Amniotic epithelial cell (primary cell): Measurements from ENCODE around the gene NMNAT1.
A peak's percentile ranks its signal among the peaks of the same experiment; 100 is the strongest.
"Not testable (repeated sequence)": the region's sequence is repeated elsewhere in the genome, so short reads cannot be mapped to it uniquely, and the experiment has no call there.

Source experiments
- DNase-seq: peaks from one replicate; pipeline ENCODE4 v3.0.0-alpha.2; 2010; ENCODE audit warnings: low read depth

The NMNAT1 gene

DNA sequence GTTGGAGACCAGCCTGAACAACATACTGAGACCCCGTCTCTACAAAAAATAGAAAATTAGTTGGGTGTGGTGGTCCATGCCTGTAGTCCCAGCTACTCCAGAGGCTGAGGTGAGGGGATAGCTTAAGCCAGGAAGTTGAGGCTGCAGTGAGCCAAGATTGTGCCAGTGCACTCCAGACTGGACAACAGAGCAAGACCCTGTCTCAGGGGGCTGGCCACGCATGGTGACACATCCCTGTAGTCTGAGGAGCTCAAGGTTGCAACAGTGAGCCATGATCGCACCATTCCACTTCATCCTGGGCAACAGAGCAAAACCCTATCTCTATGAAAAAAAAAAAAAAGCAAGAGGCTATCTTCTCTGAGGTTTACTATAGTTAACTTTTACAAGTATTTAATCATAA, 76.8 kb downstream of the NMNAT1 start:
- DNase-seq, result no peak

DNA sequence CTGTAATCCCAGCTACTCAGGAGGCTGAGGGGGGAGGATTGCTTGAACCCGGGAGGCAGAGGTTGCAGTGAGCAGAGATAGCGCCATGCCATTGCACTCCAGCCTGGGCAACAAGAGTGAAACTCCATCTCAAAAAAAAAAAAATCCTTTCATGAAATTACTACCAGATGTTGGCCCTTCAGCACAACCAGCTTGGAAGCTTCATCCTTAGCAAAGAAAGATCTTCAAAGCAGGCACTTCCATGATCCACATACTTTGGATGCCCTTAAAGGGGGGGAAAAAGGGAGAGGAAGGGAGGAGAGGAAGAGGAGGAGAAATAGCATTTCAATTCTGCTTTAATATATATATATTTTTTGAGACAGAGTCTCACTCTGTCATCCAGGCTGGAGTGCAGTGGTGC, 77.4 kb downstream of the NMNAT1 start:
- not testable (repeated sequence) for DNase-seq

DNA sequence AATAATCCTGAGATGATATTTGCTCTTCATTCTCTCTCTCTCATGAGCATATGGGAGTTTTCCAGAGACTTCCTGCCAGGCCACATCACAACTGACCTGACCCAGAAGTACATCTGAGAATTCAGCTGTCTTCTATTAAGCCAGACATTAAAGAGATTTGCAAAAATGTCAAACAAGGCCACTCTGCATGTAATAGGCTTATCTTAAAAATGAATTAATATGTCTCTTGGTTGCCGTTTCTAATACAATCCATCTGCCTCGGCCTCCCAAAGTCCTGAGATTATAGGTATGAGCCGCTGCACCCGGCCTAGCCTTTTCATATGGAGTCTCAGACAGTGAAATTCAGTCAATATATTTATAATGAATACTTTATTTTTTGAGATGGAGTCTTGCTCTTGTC, 78.7 kb downstream of the NMNAT1 start:
- not testable (repeated sequence) for DNase-seq

DNA sequence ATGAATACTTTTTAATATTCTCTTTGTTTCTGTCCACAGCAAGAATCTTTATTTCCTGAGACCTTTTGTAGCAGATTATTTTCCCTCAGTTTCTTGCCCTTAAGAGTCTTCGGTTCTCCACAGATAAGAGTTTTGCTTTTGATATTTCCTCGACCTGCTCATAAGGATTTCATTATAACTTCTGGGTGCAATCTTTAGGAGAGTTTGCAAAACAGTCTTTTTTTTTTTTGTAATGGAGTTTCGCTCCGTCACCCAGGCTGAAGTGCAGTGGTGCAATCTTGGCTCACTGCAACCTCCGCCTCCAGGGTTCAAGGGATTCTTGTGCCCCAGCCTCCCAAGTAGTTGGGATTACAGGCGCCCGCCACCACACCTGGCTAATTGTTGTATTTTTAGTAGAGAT, 79.4 kb downstream of the NMNAT1 start:
- no peak for DNase-seq

DNA sequence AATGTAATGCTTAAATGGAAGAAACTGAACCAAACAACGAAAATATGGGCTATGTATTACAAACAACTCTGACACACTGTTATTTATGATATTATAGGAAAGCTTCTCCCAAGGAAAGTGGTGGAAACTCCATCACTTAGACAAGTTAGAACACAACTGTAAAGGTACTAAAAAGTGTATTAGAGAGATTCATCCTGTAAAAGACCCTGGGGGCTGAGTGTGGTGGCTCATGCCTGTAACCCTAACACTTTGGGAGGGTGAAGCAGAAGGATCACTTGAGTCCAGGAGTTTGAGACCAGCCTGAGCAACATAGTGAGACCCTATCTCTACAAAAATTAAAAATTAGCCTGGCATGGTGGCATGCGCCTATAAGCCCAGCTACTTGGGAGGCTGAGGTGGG, 82.1 kb downstream of the NMNAT1 start:
- DNase-seq, result no peak

DNA sequence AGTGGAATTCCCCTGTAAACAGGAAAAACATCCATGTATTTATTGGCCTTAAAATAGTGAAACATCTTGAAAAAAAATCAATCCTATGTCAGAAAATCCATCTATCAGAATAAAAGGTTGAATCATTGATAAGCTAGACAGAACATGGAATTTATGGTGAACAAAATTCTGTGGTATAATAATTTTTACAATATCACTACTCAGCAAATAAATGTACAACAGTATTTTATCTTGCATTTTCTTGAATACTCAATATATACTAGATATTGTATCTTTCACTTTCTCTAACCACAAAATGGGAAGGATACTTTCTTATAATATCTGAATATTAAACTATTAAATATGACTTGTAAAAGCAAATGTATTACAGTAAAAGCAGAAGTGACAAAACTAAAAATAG, 83.8 kb downstream of the NMNAT1 start:
- no peak for DNase-seq

- DNase-seq, result not testable (repeated sequence)
Measured at GRCh38 chr1:10028956-10029500, 85.8 kb downstream of the NMNAT1 start.

DNA sequence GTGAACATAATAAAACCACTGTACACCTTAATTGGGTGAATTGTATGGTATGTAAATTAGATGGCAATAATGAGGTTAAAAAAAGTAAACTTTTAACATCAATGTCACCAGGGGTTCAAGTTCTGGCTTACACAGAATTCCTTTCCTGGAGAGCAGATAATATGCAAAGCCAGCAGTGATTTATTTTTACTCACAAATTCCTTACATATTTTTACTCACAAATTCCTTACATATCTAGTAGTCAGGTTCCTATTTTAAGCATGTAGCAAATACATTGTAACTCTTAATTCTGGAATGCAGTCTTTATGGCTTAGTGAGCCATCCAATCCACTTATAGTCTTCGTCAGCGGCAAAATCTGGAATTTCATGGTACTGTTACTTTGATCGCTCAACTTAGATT, 88.2 kb downstream of the NMNAT1 start:
- peak; percentile 65 for DNase-seq

DNA sequence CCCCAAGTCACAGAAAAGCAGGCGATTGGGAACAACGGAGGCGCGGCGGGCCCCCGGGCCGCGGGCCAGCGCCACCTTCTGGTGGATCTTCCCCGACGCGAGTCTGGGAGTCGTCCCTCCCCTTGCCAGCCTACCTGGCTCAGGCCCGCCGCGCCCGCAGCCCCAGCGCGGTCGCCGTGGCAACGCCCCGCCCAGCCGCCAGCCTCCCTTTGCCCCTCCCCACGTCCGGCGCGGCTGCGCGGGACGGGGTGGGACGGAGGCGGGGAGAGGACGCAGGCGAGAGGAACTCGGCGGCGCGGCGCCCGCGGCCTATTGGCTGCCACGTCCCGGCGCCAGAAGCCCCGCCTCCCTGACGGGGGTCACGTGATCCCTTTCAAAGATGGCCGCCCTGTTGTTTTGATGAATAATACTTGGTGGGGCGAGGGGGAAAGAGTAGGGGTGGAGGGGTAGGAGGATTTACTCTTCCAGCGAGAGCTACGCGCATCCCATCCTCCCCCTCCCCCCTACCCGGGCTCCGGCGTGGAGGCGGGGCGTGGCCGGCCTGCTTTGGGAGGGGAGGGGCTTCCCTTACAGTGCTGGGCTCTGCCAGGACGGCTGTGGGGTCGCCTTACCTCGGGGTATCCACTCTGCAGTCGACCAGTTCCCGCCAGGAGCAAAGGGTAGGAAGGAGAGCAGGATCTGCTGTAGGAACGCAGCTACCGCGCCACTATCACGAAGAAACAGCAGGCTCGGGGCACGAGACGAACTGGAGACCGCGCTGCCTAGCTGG, 89.5 kb downstream of the NMNAT1 start, which contains the start of gene UBE4B:
Gene UBE4B (plus strand): TSS at position 369 of the 769 bp plus-strand sequence. CDS start 713 bp downstream, outside the sequence.
- peak; percentile 93 for DNase-seq

GRCh38 chr1:10033359-10033845, 90.1 kb downstream of the NMNAT1 start:
- peak; percentile 35 for DNase-seq
